SK-N-SH (cell line): ENCODE measurements around the gene RNMT. TPM values are rescaled to one million over a fixed set of nuclear protein-coding genes. Genes with fewer than 3 reads are reported as not detected.

Source experiments
- CTCF ChIA-PET: fragments of 300-600, 350-600 bp; formaldehyde crosslinking; extraction: SDS; loops from one replicate; lab custom pipeline; 2021; lab: Yijun Ruan, JAX
- POLR2A ChIA-PET: fragments of 350-600 bp; sonication (Branson Sonifier 250); formaldehyde crosslinking; extraction: SDS; loops from one replicate; lab custom pipeline; 2020; ENCODE audit warnings: antibody characterized with exemption, inconsistent platforms; lab: Yijun Ruan, JAX
- DNase-seq: peaks from one replicate; pipeline ENCODE4 v3.0.0; 2012
- H2AFZ ChIP-seq: fragments of 200-600 bp; sonication (generic); 2 replicates; pipeline ENCODE4 v1.8.1; 2016; ENCODE audit warnings: antibody characterized with exemption, mild to moderate bottlenecking, low read depth
- H3F3A ChIP-seq: fragments of 200-600 bp; sonication (generic); replicated peaks from 2 replicates; pipeline ENCODE3; 2016; ENCODE audit warnings: antibody characterized with exemption, mild to moderate bottlenecking; ENCODE audit not compliant: insufficient read depth
- H3K27ac ChIP-seq, 2 experiments: fragments of 200-500 bp in 1 of 2; fragments of 200-600 bp in 1 of 2; sonication (Bioruptor generic) in 1 of 2; sonication (generic), shearing (Covaris generic) in 1 of 2; 2 replicates each; pipeline versions ENCODE4 v1.5.1 to v1.6.1; 2014 to 2016; ENCODE audit warnings: low read depth in 2 of 2, inconsistent platforms in 1 of 2, low read length in 1 of 2, mild to moderate bottlenecking in 1 of 2, mixed read lengths in 1 of 2
- H3K27me3 ChIP-seq: fragments of 200-600 bp; sonication (generic), shearing (Covaris generic); 2 replicates; pipeline ENCODE4 v1.6.1; 2016; ENCODE audit warnings: mixed run types; ENCODE audit not compliant: insufficient read depth
- H3K36me3 ChIP-seq, 2 experiments: fragments of 200-500 bp in 1 of 2; fragments of 200-600 bp in 1 of 2; sonication (Bioruptor generic) in 1 of 2; sonication (generic) in 1 of 2; replicated peaks in 1 of 2; 2 replicates each; pipeline versions ENCODE3 to v1.5.1; 2014 to 2016; ENCODE audit warnings: low read length in 1 of 2, mild to moderate bottlenecking in 1 of 2; ENCODE audit not compliant: insufficient read depth in 2 of 2, control insufficient read depth in 1 of 2
- H3K4me1 ChIP-seq, 2 experiments: fragments of 200-500 bp in 1 of 2; fragments of 200-600 bp in 1 of 2; sonication (Bioruptor generic) in 1 of 2; sonication (generic), shearing (Covaris generic) in 1 of 2; 2 replicates each; pipeline versions ENCODE4 v1.5.1 to v1.6.1; 2014 to 2016; ENCODE audit warnings: low read depth in 1 of 2, low read length in 1 of 2, mixed run types in 1 of 2; ENCODE audit not compliant: insufficient read depth in 2 of 2, control insufficient read depth in 1 of 2
- H3K4me2 ChIP-seq: fragments of 200-600 bp; sonication (generic), shearing (Covaris generic); 2 replicates; pipeline ENCODE4 v1.6.1; 2017; ENCODE audit warnings: mixed run types
- H3K4me3 ChIP-seq, 2 experiments: fragments of 200-500 bp in 1 of 2; fragments of 200-600 bp in 1 of 2; sonication (Bioruptor generic) in 1 of 2; sonication (generic), shearing (Covaris generic) in 1 of 2; 2 replicates each; pipeline versions ENCODE4 v1.5.1 to v1.8.1; 2014 to 2016; ENCODE audit warnings: low read depth in 2 of 2, inconsistent platforms in 1 of 2, low read length in 1 of 2, mild to moderate bottlenecking in 1 of 2, mixed read lengths in 1 of 2, moderate library complexity in 1 of 2
- H3K79me2 ChIP-seq: fragments of 200-600 bp; sonication (generic); 2 replicates; pipeline ENCODE4 v1.8.1; 2017; ENCODE audit warnings: mild to moderate bottlenecking; ENCODE audit not compliant: insufficient read depth
- H3K9ac ChIP-seq: fragments of 200-600 bp; sonication (generic); 2 replicates; pipeline ENCODE4 v1.6.1; 2017; ENCODE audit warnings: mixed run types
- H3K9me2 ChIP-seq: fragments of 200-600 bp; sonication (generic); 2 replicates; pipeline ENCODE4 v1.6.1; 2017; ENCODE audit warnings: mixed run types
- H3K9me3 ChIP-seq: fragments of 200-600 bp; sonication (generic); 2 replicates; pipeline ENCODE4 v1.6.1; 2017; ENCODE audit warnings: mixed run types, mild to moderate bottlenecking, moderate library complexity
- H4K20me1 ChIP-seq: fragments of 200-600 bp; sonication (generic); 2 replicates; pipeline ENCODE4 v1.6.1; 2017; ENCODE audit warnings: mild to moderate bottlenecking, mixed run types; ENCODE audit not compliant: insufficient read depth
- CHD2 ChIP-seq: fragments of 150-350 bp; IDR thresholded peaks from 2 replicates; pipeline ENCODE4 v1.6.1; 2018; ENCODE audit warnings: low read length; ENCODE audit not compliant: partially characterized antibody
- ELF1 ChIP-seq: IDR thresholded peaks from 2 replicates; pipeline ENCODE4 v1.4.0; 2012
- EP300 ChIP-seq, 2 experiments: IDR thresholded peaks; 2 replicates each; pipeline versions ENCODE4 v1.4.0 to v1.6.1; 2012; ENCODE audit warnings: borderline replicate concordance in 1 of 2, low read depth in 1 of 2, low read length in 1 of 2
- FOSL2 ChIP-seq: IDR thresholded peaks from 2 replicates; pipeline ENCODE4 v1.4.0; 2012; ENCODE audit warnings: low read depth, mild to moderate bottlenecking, moderate library complexity, borderline replicate concordance
- FOXJ3 ChIP-seq: sonication (generic); formaldehyde crosslinking; IDR thresholded peaks from 2 replicates; pipeline ENCODE4 v1.5.1; 2020; ENCODE audit warnings: mild to moderate bottlenecking, missing genetic modification reagents
- FOXM1 ChIP-seq: IDR thresholded peaks from 2 replicates; pipeline ENCODE4 v1.4.0; 2012; ENCODE audit warnings: low read depth, mild to moderate bottlenecking
- GABPA ChIP-seq: IDR thresholded peaks from 2 replicates; pipeline ENCODE4 v1.4.0; 2012; ENCODE audit warnings: low read depth, mild to moderate bottlenecking
- GATA2 ChIP-seq: sonication (generic); formaldehyde crosslinking; IDR thresholded peaks from 2 replicates; pipeline ENCODE4 v1.5.0; 2020; ENCODE audit warnings: mild to moderate bottlenecking, missing genetic modification reagents
- IRF3 ChIP-seq: fragments of 150-350 bp; IDR thresholded peaks from 2 replicates; pipeline ENCODE4 v1.6.1; 2016; ENCODE audit warnings: mild to moderate bottlenecking, low read depth, low read length
- JUND ChIP-seq: IDR thresholded peaks from 2 replicates; pipeline ENCODE4 v1.4.0; 2012
- MAX ChIP-seq: IDR thresholded peaks from 2 replicates; pipeline ENCODE4 v1.4.0; 2012; ENCODE audit warnings: low read depth
- MEF2A ChIP-seq: IDR thresholded peaks from 2 replicates; pipeline ENCODE4 v1.4.0; 2012; ENCODE audit warnings: low read depth, borderline replicate concordance
- MXI1 ChIP-seq: IDR thresholded peaks from 2 replicates; pipeline ENCODE4 v1.6.1; 2012; ENCODE audit warnings: mild to moderate bottlenecking, low read depth, low read length, improper control_type of control experiment
- NFIC ChIP-seq: IDR thresholded peaks from 2 replicates; pipeline ENCODE4 v1.4.0; 2012; ENCODE audit warnings: borderline replicate concordance
- NRF1 ChIP-seq: IDR thresholded peaks from 2 replicates; pipeline ENCODE4 v1.6.1; 2012; ENCODE audit warnings: low read depth, mild to moderate bottlenecking, low read length
- POLR2AphosphoS5 ChIP-seq: IDR thresholded peaks from 2 replicates; pipeline ENCODE4 v1.6.1; 2012; ENCODE audit warnings: low read depth, low read length
- RAD21 ChIP-seq: IDR thresholded peaks from 2 replicates; pipeline ENCODE4 v1.6.1; 2012; ENCODE audit warnings: mild to moderate bottlenecking, low read length
- RCOR1 ChIP-seq: fragments of 150-350 bp; IDR thresholded peaks from 2 replicates; pipeline ENCODE4 v1.6.1; 2017; ENCODE audit warnings: antibody characterized with exemption, low read length
- RFX5 ChIP-seq: IDR thresholded peaks from 2 replicates; pipeline ENCODE4 v1.6.1; 2012; ENCODE audit warnings: mild to moderate bottlenecking, improper control_type of control experiment, low read length
- RXRA ChIP-seq: IDR thresholded peaks from 2 replicates; pipeline ENCODE4 v1.4.0; 2012; ENCODE audit warnings: low read depth, mild to moderate bottlenecking, borderline replicate concordance
- SIN3A ChIP-seq: IDR thresholded peaks from 2 replicates; pipeline ENCODE4 v1.6.1; 2012; ENCODE audit warnings: low read depth, mild to moderate bottlenecking, low read length, moderate library complexity, borderline replicate concordance
- SMC3 ChIP-seq: IDR thresholded peaks from 2 replicates; pipeline ENCODE4 v1.6.1; 2012; ENCODE audit warnings: low read depth, low read length, improper control_type of control experiment
- TCF12 ChIP-seq: IDR thresholded peaks from 2 replicates; pipeline ENCODE4 v1.4.0; 2012
- YY1 ChIP-seq: IDR thresholded peaks from 2 replicates; pipeline ENCODE4 v1.4.0; 2012; ENCODE audit warnings: low read depth, mild to moderate bottlenecking
- ZBTB33 ChIP-seq: IDR thresholded peaks from 2 replicates; pipeline ENCODE4 v1.4.0; 2012; ENCODE audit warnings: low read depth, borderline replicate concordance
- WGBS: methylation state at CpG from one replicate; pipeline ENCODE4 v1.1.6; 2017; ENCODE audit warnings: low lambda C conversion rate; 5-methylcytosine and 5-hydroxymethylcytosine counted together
- polyA plus RNA-seq, 3 experiments: library from polyadenylated mRNA; depleted of rRNA; stranded (reverse); fragments of >200 nt; gene quantifications; 2 replicates each; pipeline ENCODE4 v1.2.3, GENCODE V29; 2012
- TF ChIP-seq, protein P1 (sequence below): fragments of 200-600 bp; sonication (generic); IDR thresholded peaks from 2 replicates; pipeline ENCODE4 v1.6.1; 2017; ENCODE audit warnings: antibody characterized with exemption, mild to moderate bottlenecking, moderate library complexity
- TF ChIP-seq, protein P2 (sequence below): IDR thresholded peaks from 2 replicates; pipeline ENCODE4 v1.4.0; 2012; ENCODE audit warnings: low read depth, borderline replicate concordance

The RNMT gene
- polyA plus RNA-seq (2012; rRNA removed): 12.7 and 15.0 TPM in 2 replicates
- 14.3 and 15.4 TPM in 2 replicates for polyA plus RNA-seq (2012; cell fraction: cytosol; rRNA removed)
- 15.9 and 28.5 TPM in 2 replicates for polyA plus RNA-seq (2012; cell fraction: nucleus; rRNA removed)

DNA sequence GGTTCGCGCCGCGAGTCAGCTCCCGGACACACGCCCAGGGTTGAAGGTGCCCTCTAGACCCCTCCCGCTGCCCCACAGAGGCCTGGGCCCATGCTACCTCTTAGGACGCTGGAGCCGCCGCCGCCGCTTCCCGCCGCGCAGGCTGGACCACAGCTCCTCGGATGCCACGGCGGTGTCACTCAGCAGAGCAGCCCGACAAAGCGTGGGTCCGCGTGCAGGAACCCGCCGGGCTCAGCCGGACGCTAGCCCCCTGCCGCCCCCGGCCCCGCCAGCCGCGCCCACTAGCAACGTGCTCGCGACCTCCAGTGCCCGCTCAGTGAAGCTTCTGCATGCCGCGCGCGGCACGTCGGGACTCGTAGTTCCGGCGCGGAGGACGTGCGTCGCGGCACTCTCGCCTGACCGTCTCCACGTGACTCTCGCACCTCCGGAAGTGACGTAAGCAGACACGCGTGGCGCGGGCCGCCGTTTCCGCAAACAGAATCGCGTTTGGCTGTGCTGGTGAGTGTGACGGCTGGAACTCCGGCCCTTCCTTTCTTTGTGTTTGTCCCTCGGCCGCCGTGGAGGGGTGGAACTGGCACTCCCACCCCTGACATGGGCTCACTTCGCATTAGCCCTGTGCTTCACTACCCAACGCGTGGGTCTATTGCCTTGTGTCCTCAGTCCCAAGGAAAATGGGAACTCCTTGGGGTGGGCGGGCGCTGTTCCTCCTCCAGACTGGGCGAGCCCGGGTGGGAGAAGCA, at the start of gene RNMT, which contains the start of gene FAM210A:
TSS of gene RNMT (plus strand) at position 442 of the 740 bp plus-strand sequence. CDS start 4,845 bp downstream, outside the sequence.
TSS of gene FAM210A (minus strand) at position 327 of the 740 bp plus-strand sequence. CDS start 44,481 bp downstream, outside the sequence.
- Histone ChIP-seq H3K79me2 (peaks cover 98% of the 10 kb centered on the region), H2AFZ (peak within 1 kb of the TSS; percentile 54; the same call in 1 of the 2 replicates), H3K4me1 (peaks cover 6 to 8% of the 10 kb centered on the region in 2 experiments; a peak in 3 of 4 replicates), H3K9ac (peak within 1 kb of the TSS; percentile 88), H3F3A (peaks cover 7% of the 10 kb centered on the region), H3K36me3 (peaks cover 5 to 17% of the 10 kb centered on the region in 2 experiments), H3K27me3 (no peaks in the 10 kb centered on the region), H3K4me3 (peak within 1 kb of the TSS; percentile 89 to 94), H3K27ac (peak within 1 kb of the TSS; percentile 88 to 93), H3K9me2 (no peaks in the 10 kb centered on the region), H3K9me3 (no peaks in the 10 kb centered on the region), H3K4me2 (peak within 1 kb of the TSS; percentile 92), H4K20me1 (peaks cover 16% of the 10 kb centered on the region)
- DNase-seq: peak; percentile 90
- ChIA-PET POLR2A (interaction anchor here (1.0 to 2.0 kb wide), 3 partner anchors 12 to 23 kb away, joined by 3 to 6 read pairs (median 4); no protein-coding TSS in a partner anchor), CTCF (interaction anchor here (0.6 to 1.4 kb wide), 4 partner anchors 71 to 891 kb away, joined by 3 to 4 read pairs (median 3); no protein-coding TSS in a partner anchor)
- WGBS: under 1% methylated on average over 30 of the region's 76 CpGs
- TF ChIP-seq IRF3 (no peak), NRF1 (0 out of 2 replicates have a peak, but pooled peaks have one; percentile 15), POLR2AphosphoS5 (peak; percentile 63; the same call in 1 of the 2 replicates), GABPA (peak; percentile 93), TCF12 (no peak; the same call in 1 of the 2 replicates), SIN3A (peak; percentile 53; the same call in 1 of the 2 replicates), SMC3 (no peak), RAD21 (no peak), MEF2A (no peak), FOXM1 (no peak), JUND (no peak), CHD2 (peak; percentile 90), GATA2 (CRISPR knock-in tag) (no peak), EP300 (IDR thresholded peaks at IDR 0.05; ENCODE audit: borderline replicate concordance in 1 of 2, low read depth in 1 of 2, low read length in 1 of 2) (no peak), FOSL2 (no peak), ELF1 (peak; percentile 96), MAX (peak; percentile 98), RCOR1 (no peak), RXRA (no peak), FOXJ3 (0 out of 2 replicates have a peak, but pooled peaks have one; percentile 26), ZBTB33 (peak; percentile 90; the same call in 1 of the 2 replicates), YY1 (no peak), NFIC (no peak), MXI1 (peak; percentile 99), RFX5 (no peak)
- TF ChIP-seq, protein P1, sequence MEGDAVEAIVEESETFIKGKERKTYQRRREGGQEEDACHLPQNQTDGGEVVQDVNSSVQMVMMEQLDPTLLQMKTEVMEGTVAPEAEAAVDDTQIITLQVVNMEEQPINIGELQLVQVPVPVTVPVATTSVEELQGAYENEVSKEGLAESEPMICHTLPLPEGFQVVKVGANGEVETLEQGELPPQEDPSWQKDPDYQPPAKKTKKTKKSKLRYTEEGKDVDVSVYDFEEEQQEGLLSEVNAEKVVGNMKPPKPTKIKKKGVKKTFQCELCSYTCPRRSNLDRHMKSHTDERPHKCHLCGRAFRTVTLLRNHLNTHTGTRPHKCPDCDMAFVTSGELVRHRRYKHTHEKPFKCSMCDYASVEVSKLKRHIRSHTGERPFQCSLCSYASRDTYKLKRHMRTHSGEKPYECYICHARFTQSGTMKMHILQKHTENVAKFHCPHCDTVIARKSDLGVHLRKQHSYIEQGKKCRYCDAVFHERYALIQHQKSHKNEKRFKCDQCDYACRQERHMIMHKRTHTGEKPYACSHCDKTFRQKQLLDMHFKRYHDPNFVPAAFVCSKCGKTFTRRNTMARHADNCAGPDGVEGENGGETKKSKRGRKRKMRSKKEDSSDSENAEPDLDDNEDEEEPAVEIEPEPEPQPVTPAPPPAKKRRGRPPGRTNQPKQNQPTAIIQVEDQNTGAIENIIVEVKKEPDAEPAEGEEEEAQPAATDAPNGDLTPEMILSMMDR: peak; percentile 17
- TF ChIP-seq, protein P2, sequence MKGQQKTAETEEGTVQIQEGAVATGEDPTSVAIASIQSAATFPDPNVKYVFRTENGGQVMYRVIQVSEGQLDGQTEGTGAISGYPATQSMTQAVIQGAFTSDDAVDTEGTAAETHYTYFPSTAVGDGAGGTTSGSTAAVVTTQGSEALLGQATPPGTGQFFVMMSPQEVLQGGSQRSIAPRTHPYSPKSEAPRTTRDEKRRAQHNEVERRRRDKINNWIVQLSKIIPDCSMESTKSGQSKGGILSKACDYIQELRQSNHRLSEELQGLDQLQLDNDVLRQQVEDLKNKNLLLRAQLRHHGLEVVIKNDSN: peak; percentile 98
